CD4-positive, CD25-positive, alpha-beta regulatory T cell (primary cell): ENCODE data around the gene SLC7A14. TPM values are rescaled to one million over a fixed set of nuclear protein-coding genes. Genes with fewer than 3 reads are reported as not detected.

ENCODE experiments used
- ATAC-seq, 2 donors: fragments of 150-1000 bp; cut with Tn5 transposase; one replicate each; pipeline ENCODE4 v1.10.0; 2021; ENCODE audit warnings: low read depth in 2 of 2, moderate number of reproducible peaks in 2 of 2, moderate library complexity in 1 of 2
- DNase-seq, 3 donors: peaks; one replicate each; pipeline versions ENCODE4 v3.0.0 to v3.0.0-alpha.2; 2012 to 2022; ENCODE audit warnings: mixed read lengths in 1 of 3
- H3K27ac ChIP-seq: one replicate; pipeline ENCODE4 v1.7.0; 2013; ENCODE audit warnings: mild to moderate bottlenecking, low read length; ENCODE audit not compliant: insufficient read depth, poor library complexity, severe bottlenecking
- H3K27me3 ChIP-seq: one replicate; pipeline ENCODE4 v1.7.0; 2013; ENCODE audit warnings: low read length; ENCODE audit not compliant: control insufficient read depth, insufficient read depth
- H3K36me3 ChIP-seq: one replicate; pipeline ENCODE4 v1.7.0; 2013; ENCODE audit warnings: mild to moderate bottlenecking, low read length, moderate library complexity; ENCODE audit not compliant: control insufficient read depth, insufficient read depth
- H3K4me1 ChIP-seq: 2 replicates; pipeline ENCODE4 v1.7.0; 2013; ENCODE audit warnings: mild to moderate bottlenecking, low read length; ENCODE audit not compliant: insufficient read depth, control insufficient read depth, poor library complexity, severe bottlenecking
- H3K4me3 ChIP-seq: one replicate; pipeline ENCODE4 v1.7.0; 2013; ENCODE audit warnings: low read depth, mild to moderate bottlenecking, low read length, moderate library complexity
- H3K9me3 ChIP-seq, 2 experiments: 1 replicate in 1 of 2; 2 replicates in 1 of 2; pipeline ENCODE4 v1.7.0; 2013; ENCODE audit warnings: low read length in 2 of 2, mild to moderate bottlenecking in 1 of 2, moderate library complexity in 1 of 2; ENCODE audit not compliant: control insufficient read depth in 2 of 2
- H3K27ac Mint-ChIP-seq, 3 donors: one replicate each; pipeline ENCODE4 v1.8.0; 2020 to 2022; ENCODE audit warnings: mild to moderate bottlenecking in 3 of 3, mixed read lengths in 3 of 3, moderate library complexity in 2 of 3
- H3K27me3 Mint-ChIP-seq: one replicate; pipeline ENCODE4 v1.8.0; 2022; ENCODE audit warnings: mild to moderate bottlenecking, mixed read lengths
- H3K36me3 Mint-ChIP-seq: one replicate; pipeline ENCODE4 v1.8.0; 2020; ENCODE audit warnings: mixed read lengths
- H3K4me1 Mint-ChIP-seq, 4 donors: one replicate each; pipeline ENCODE4 v1.8.0; 2020 to 2022; ENCODE audit warnings: mixed read lengths in 4 of 4, mild to moderate bottlenecking in 1 of 4
- H3K4me3 Mint-ChIP-seq, 4 donors: one replicate each; pipeline ENCODE4 v1.8.0; 2020 to 2022; ENCODE audit warnings: mild to moderate bottlenecking in 4 of 4, mixed read lengths in 4 of 4, moderate library complexity in 3 of 4
- H3K9me3 Mint-ChIP-seq, 7 donors: one replicate each; pipeline ENCODE4 v1.8.0; 2020 to 2022; ENCODE audit warnings: mixed read lengths in 7 of 7, mild to moderate bottlenecking in 3 of 7, moderate library complexity in 2 of 7
- polyA plus RNA-seq, 4 donors: library from polyadenylated mRNA; unstranded; fragments of 300-500 nt; fragmentation: Illumina TruSeq; gene quantifications; one replicate each; pipeline ENCODE4 v1.2.3, GENCODE V29; 2021
- total RNA-seq: library from RNA; stranded (reverse); gene quantifications from one replicate; pipeline ENCODE4 v1.2.3, GENCODE V29; 2022

SLC7A14 gene
- total and polyA plus RNA-seq, 5 donors from 2014 or later = not detected

DNA sequence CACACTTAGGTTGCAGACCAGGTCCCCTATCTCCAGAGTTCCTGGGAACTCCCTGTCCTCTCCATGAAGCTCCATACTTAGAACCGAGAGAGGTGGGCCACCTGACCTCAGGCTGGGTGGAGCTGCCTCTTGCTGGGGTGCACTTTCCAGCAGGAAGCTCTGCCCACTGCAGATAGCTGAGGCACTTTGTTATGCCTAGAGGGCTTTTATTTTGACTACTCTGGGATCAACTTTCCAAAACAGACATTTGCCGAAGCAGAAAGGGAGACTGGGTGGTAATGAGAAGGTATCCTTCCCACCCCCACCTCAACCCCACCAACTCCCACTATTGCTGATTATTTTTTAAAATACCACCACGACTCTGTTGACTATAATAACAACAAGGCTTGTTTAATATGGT, 112.5 kb downstream of the SLC7A14 start:
- Mint-ChIP-seq H3K27me3 (peaks cover 27% of the 10 kb centered on the region), H3K9me3 (peaks cover 0 to 2% (median 0%) of the 10 kb centered on the region in 7 donors), H3K4me3 (no peak overlapping the region), H3K36me3 (no peaks in the 10 kb centered on the region), H3K27ac (no peak overlapping the region), H3K4me1 (no peaks in the 10 kb centered on the region)
- Histone ChIP-seq H3K4me1 (no peaks in the 10 kb centered on the region), H3K9me3 (no peaks in the 10 kb centered on the region), H3K27ac (no peak overlapping the region), H3K4me3 (no peak overlapping the region), H3K36me3 (no peaks in the 10 kb centered on the region), H3K27me3 (peaks cover 9% of the 10 kb centered on the region)
- DNase-seq = no peak
- no peak for ATAC-seq

DNA sequence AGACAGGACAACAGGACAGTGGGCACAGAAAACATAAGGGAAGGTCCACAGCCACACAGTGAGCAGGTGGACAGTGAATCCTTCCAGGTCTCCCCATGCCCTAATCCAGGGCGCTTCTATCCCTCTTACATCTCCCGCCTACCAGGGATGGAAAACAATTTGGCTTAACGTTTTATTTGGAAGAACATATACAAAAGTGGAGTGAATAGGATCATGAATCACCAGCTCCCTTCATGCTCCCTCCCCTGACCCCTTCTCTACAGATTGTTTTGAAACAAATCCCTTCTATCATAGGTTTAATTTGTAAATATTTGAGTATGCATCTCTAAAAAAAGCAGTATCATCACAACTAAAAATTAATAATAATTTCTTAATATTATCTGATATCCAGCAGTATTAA, 114.7 kb downstream of the SLC7A14 start:
- H3K36me3 ChIP-seq = no peaks in the 10 kb centered on the region
- H3K4me1 ChIP-seq = no peaks in the 10 kb centered on the region
- no peak for ATAC-seq
- no peak overlapping the region for H3K4me3 ChIP-seq
- H3K27me3 ChIP-seq = peaks cover 9% of the 10 kb centered on the region
- H3K4me1 Mint-ChIP-seq = no peaks in the 10 kb centered on the region
- H3K27ac ChIP-seq = no peak overlapping the region
- no peak overlapping the region for H3K27ac Mint-ChIP-seq
- no peaks in the 10 kb centered on the region for H3K36me3 Mint-ChIP-seq
- peaks cover 0 to 3% (median 0%) of the 10 kb centered on the region in 7 donors for H3K9me3 Mint-ChIP-seq
- H3K9me3 ChIP-seq = no peaks in the 10 kb centered on the region
- H3K4me3 Mint-ChIP-seq = no peak overlapping the region
- H3K27me3 Mint-ChIP-seq = peaks cover 20% of the 10 kb centered on the region
- DNase-seq = no peak

DNA sequence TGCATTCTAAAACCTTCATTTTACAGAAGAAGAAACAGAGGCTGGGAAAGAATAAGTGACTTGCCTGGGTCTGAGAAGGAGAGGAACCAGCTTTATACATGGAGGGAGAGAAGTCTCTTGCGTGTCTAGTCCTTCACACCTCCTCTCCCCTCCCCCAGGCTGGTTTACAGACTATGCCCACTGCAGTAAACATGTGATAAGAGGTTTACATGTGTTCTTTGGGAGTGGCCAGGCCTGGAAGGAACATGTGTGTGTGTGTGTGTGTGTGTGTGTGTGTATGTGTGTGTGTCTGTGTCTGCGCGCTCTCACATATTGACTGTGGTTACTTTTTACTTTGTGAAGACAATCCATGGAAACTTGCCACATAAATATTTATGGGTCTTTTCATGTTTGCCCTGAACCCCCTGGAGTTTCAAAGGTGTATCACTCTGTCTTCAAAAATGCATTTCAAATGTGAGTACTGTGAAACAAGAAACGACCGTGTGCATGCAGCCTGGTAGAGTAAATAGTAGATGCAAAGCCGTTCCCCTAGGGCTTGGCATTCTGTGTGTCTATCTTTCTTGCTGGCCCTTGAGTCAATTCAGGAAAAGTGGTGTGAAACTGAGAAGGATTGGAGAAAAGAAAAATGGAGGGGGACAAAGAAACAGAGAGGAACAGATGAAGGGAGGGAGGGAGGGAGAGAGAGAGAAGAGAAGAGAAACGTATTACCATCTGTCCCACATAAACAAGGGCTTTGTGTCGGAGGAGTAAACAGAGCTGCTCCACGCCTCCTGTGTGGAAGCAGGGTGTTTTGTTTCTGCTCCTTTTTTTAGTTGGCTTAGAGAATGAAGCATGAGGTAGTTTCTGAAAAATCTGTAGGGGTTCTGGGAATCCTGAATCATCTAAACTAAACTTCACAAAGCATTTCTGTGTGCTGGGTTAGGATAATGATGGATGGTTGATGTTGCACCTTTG, 115.5 kb downstream of the SLC7A14 start:
- Mint-ChIP-seq H3K27ac (no peak overlapping the region), H3K4me3 (no peak overlapping the region), H3K9me3 (peaks cover 0 to 3% (median 0%) of the 10 kb centered on the region in 7 donors), H3K27me3 (peaks cover 20% of the 10 kb centered on the region), H3K4me1 (no peaks in the 10 kb centered on the region), H3K36me3 (no peaks in the 10 kb centered on the region)
- Histone ChIP-seq H3K4me3 (no peak overlapping the region), H3K27ac (no peak overlapping the region), H3K9me3 (no peaks in the 10 kb centered on the region), H3K4me1 (no peaks in the 10 kb centered on the region), H3K36me3 (no peaks in the 10 kb centered on the region), H3K27me3 (peaks cover 9% of the 10 kb centered on the region)
- ATAC-seq = no peak
- no peak for DNase-seq

DNA sequence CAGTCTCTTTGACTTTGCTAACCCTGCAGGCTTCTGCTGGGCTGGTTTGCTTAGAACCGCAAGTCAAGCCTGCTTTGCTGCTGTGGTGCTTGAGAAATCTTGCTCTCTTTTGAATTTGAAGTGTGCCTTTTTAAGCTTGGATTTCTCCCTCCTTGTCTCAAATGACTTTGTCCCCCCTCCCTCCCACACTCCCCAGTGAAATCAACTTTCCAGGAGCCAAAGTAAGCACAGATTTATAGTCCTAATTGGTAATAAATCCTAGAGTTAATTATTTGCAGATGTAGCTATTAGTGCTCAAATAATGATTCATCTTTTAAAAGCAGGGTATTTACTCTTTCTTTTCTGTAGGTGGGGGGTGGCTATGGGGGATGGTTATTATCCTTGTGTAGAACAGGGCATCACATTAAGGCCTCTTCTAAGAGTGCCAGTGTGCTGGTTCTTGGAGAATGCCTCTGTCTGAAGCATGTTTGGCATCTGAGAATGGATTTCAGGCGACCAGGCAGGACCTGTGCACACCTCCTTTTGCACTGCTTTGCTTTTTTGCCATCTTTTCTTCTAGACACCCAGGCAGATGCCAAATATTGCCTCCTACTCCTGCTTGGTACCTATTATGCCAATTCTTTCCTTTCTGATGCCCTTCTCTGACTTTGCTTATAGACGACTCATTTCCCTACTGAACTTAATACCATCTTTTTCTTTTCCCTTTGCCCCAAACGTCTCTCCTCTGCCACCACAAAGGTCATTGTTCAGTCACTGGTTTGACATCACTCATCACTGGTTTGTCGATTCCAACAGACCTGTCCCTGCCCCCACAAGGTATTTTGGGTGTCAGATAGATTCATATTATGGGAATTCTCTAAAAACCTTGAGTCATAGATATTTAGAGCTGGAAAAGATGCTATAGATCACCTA, 116.5 kb downstream of the SLC7A14 start:
- no peak overlapping the region for H3K27ac Mint-ChIP-seq
- ATAC-seq = no peak

DNA sequence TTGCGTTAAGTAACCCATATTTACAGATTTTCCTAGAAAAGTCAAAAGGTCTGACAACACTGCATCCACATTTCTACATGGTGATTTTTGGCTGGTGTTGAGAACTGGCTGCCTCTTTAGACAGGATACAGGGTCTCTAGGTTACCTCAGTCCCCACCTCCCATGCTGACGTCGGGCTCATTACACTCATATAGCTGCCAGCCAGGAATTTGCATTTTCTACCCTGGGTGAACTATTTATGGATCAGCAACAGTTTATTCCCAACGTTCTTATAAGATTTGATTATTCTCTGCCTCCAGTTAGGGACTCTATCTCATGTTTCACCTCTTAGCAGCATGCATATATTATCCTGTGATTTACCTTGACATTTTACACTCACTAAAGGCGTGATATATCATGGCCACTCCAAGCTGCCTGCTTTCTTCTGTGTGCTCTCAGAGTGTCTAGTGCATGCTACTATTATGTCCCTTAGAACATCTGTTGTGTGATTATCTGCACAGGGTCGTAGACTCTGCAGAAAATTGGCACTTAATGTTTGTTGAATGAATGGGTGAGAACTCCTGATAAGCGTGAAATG, 118.2 kb downstream of the SLC7A14 start:
- Mint-ChIP-seq H3K4me3 (no peak overlapping the region), H3K27ac (no peak overlapping the region)
- no peak for ATAC-seq

More for the DNA sequence above, 116.5 kb downstream of the SLC7A14 start:
- Mint-ChIP-seq H3K9me3 (peaks cover 0 to 3% (median 0%) of the 10 kb centered on the region in 7 donors), H3K4me1 (no peaks in the 10 kb centered on the region), H3K27me3 (peaks cover 17% of the 10 kb centered on the region), H3K4me3 (no peak overlapping the region), H3K36me3 (no peaks in the 10 kb centered on the region)
- no peaks in the 10 kb centered on the region for H3K4me1 ChIP-seq
- H3K4me3 ChIP-seq = no peak overlapping the region
- H3K36me3 ChIP-seq = no peaks in the 10 kb centered on the region
- DNase-seq = no peak
- no peak overlapping the region for H3K27ac ChIP-seq
- H3K27me3 ChIP-seq = peaks cover 9% of the 10 kb centered on the region
- no peaks in the 10 kb centered on the region for H3K9me3 ChIP-seq

DNA sequence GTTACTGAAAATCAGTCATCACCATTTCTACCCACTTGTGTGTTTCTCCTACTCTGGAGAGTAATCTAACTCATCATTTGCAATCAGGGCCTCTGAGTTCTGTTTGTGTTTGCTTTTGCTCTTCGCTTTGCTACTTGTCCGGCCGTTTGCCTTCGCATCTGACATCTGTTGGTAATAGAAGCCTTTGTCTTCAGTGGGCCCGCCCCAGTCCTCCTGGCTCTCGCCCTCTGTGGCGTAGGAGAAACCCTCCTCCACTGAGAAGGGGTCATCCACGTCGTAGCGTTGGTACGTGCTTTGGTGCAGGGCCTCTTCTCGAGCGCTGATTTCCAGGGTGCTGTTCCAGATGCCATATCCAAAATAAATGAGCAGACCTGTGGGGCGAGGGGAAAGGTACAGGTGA, 118.9 kb downstream of the SLC7A14 start:
- H3K4me3 ChIP-seq = no peak overlapping the region
- no peaks in the 10 kb centered on the region for H3K36me3 ChIP-seq
- DNase-seq (no peak), ATAC-seq (no peak)
- no peaks in the 10 kb centered on the region for H3K4me1 ChIP-seq
- H3K4me3 Mint-ChIP-seq = no peak overlapping the region
- no peaks in the 10 kb centered on the region for H3K4me1 Mint-ChIP-seq
- no peak overlapping the region for H3K27ac Mint-ChIP-seq
- H3K27me3 ChIP-seq = peaks cover 4% of the 10 kb centered on the region
- no peaks in the 10 kb centered on the region for H3K36me3 Mint-ChIP-seq
- no peaks in the 10 kb centered on the region for H3K9me3 ChIP-seq
- H3K27me3 Mint-ChIP-seq = peaks cover 25% of the 10 kb centered on the region
- H3K9me3 Mint-ChIP-seq = peaks cover 0 to 3% (median 0%) of the 10 kb centered on the region in 7 donors
- no peak overlapping the region for H3K27ac ChIP-seq

More for the DNA sequence above, 118.2 kb downstream of the SLC7A14 start:
- Histone ChIP-seq H3K36me3 (no peaks in the 10 kb centered on the region), H3K9me3 (no peaks in the 10 kb centered on the region), H3K27me3 (peaks cover 4% of the 10 kb centered on the region), H3K4me1 (no peaks in the 10 kb centered on the region), H3K27ac (no peak overlapping the region), H3K4me3 (no peak overlapping the region)
- Mint-ChIP-seq H3K36me3 (no peaks in the 10 kb centered on the region), H3K27me3 (peaks cover 25% of the 10 kb centered on the region), H3K9me3 (peaks cover 0 to 3% (median 0%) of the 10 kb centered on the region in 7 donors), H3K4me1 (no peaks in the 10 kb centered on the region)
- no peak for DNase-seq

DNA sequence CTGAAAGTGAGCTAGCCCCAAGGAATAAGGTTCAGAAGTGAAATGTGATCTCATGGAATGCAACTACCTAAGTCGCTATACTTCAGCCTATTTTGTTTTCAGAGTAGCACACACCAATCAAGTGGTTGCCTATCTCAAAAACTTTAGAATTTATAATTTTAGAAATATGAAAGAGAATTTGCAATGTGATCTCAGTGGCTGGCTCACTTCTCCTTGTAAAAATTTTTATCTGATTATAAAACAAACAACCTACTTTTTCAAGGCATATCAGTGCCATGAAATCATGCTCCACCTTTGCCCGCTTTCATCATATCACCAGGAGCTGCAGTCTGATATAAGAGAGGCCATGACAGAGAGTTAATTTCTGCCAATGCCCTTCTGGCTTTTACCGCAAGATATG, 119.9 kb downstream of the SLC7A14 start:
- Histone ChIP-seq H3K36me3 (no peaks in the 10 kb centered on the region), H3K4me3 (no peak overlapping the region), H3K27ac (no peak overlapping the region), H3K9me3 (no peaks in the 10 kb centered on the region), H3K4me1 (no peaks in the 10 kb centered on the region), H3K27me3 (peaks cover 3% of the 10 kb centered on the region)
- H3K27me3 Mint-ChIP-seq = peaks cover 30% of the 10 kb centered on the region
- peaks cover 0 to 3% (median 0%) of the 10 kb centered on the region in 7 donors for H3K9me3 Mint-ChIP-seq
- no peaks in the 10 kb centered on the region for H3K36me3 Mint-ChIP-seq
- no peak overlapping the region for H3K4me3 Mint-ChIP-seq
- H3K4me1 Mint-ChIP-seq = no peaks in the 10 kb centered on the region
- DNase-seq (no peak), ATAC-seq (no peak)
- no peak overlapping the region for H3K27ac Mint-ChIP-seq
